Hematopoietic multipotent progenitor cell treated with erythropoietin and hydrocortisone succinate and interleukin-3 and kit ligand, for 6 days (in vitro differentiated cells): ENCODE results near the gene UGDH.
A peak's percentile ranks its signal among the peaks of the same experiment; 100 is the strongest.
"Not testable (repeated sequence)": the region's sequence is repeated elsewhere in the genome, so short reads cannot be mapped to it uniquely, and the experiment has no call there.

Experiments used
- DNase-seq: peaks from one replicate; pipeline ENCODE4 v3.0.0-alpha.2; 2015

Gene UGDH

GRCh38 chr4:39490322-39490721, 36.9 kb downstream of the UGDH start:
- no peak for DNase-seq

DNA sequence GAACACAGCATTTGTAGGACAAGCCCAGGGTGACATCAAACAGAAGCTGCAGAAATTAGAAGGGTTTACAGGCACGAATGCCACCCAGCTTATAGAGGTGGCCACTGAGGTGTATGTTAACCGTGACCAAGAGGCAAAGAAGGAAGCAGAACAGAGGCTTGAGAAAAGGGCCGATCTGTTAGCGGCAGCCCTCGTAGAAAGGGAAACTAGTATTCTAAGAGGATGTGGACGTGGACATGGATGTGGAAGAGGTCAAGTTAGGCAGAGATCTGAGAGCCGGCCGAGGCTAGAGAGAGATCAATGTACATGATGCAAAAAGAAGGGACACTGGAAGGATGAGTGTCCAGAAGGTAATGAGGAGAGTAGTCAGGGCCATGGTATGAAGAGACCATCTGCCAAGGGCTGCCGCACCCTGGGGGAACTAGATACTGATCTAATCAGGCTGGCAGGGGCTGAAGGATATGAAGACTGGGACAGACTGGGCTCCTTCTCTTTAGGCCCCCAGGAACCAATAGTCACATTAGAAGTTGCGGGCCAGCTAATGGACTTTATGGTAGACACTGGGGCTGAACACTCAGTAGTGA, 40.9 kb downstream of the UGDH start:
- DNase-seq: no peak

DNA sequence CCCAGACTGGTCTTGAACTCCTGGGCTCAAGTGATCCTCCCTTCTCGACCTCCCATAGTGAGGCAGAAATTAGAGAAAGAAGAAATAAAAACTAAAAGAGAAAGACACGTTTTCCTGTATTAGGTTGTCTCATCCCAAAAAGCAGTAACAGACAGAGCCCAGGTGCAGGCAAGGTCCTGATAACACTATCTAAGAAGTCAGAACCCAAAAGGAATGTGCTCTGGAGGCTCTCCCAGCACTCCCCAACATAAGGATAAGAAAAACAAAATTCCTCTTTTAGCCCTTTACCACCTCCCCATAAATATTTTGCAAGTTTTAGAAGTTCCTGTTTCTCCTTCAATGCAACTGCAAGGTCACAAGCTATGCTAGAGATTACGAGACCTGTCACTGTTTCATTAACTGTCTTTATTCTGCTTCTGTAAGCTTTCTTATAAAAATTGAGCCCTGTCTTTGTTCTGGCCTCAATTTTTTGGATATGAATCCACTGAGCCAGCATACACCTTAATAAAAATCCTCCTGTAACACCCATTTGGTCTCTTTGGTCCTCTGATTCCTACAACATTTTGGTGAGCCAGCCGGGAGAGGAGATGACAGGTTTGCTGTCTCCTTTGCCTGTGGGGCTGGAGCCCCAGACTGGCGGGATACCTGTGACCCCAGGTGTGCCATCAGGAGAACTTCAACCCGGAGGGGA, 42.5 kb downstream of the UGDH start:
- peak; percentile 36 for DNase-seq

- no peak for DNase-seq
Measured at GRCh38 chr4:39480902-39481695, 46.1 kb downstream of the UGDH start.

- DNase-seq: no peak
Measured at GRCh38 chr4:39480251-39480650, 47.0 kb downstream of the UGDH start.

GRCh38 chr4:39476187-39476895, 50.9 kb downstream of the UGDH start:
- no peak for DNase-seq

- no peak for DNase-seq
Measured at GRCh38 chr4:39472396-39472795, 54.8 kb downstream of the UGDH start.

DNA sequence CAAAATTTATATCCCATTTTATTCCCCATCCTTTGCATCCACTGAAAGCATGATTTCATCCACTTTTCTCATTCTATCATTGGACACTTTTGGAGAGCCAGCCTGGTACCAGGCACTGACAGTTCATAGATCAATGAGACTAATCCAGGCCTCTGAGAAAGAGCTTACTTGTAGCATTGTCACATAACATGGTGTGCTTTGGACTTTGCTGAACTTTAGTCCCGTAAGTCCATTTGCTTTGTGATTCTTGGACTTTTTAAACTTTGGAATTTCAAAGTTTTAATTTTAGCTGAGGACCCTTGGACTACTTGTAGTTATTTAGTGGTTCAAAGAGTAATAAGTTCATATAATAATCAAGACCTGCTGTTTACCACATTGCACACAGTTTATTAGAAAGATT, 56.8 kb downstream of the UGDH start:
- no peak for DNase-seq

DNA sequence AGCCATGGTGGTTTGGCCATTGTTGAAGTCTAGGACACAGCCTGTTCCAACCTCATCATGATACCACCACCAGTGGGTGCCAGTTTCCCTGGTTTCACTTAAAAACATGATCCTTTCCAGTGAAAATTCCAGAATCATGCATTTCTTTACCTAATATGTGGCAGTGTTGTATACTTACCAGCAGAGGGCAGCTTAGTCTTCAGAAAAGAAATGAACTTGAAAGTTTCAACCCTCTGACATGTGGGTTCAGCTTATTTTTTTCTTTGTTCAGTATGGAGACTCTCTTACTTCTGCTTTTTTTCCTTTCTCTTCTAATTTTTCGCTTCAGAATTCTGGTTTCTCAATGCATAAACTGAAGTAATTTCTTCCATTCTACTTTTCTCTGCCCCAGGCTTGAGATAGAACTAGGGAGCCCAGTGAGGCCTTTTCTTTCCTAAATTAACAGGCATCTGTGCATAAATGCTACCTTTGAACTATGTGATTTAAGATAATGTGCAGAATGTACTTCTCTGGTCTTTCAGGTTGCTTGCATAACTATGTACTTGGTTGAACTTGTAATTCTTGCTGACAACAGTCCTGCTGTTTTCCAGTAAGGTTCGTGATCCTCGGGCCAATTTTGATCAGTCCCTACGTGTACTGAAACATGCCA, 57.7 kb downstream of the UGDH start:
- DNase-seq: peak; percentile 88

GRCh38 chr4:39467464-39467863, 59.8 kb downstream of the UGDH start:
- no peak for DNase-seq

DNA sequence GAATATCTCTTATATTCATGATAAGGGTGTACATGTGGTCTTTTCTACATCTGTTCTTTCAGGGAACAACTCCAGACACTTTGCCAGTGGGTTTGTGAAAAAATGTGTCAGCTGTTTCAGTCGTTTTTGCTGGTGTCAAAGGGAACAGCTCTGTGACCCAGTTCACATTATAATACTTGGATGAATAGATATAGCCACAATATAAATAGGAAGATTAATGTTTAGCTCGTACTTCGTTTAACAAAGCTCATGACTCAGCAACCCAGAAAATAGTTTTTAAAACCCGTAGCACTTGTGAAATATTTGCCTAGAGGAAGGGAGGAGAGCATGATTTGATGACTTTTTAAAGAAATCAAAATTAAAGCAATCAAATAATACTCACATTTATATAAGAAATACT, 60.5 kb downstream of the UGDH start:
- no peak for DNase-seq

- peak; percentile 77 for DNase-seq
Measured at GRCh38 chr4:39464886-39465501, 62.2 kb downstream of the UGDH start.

DNA sequence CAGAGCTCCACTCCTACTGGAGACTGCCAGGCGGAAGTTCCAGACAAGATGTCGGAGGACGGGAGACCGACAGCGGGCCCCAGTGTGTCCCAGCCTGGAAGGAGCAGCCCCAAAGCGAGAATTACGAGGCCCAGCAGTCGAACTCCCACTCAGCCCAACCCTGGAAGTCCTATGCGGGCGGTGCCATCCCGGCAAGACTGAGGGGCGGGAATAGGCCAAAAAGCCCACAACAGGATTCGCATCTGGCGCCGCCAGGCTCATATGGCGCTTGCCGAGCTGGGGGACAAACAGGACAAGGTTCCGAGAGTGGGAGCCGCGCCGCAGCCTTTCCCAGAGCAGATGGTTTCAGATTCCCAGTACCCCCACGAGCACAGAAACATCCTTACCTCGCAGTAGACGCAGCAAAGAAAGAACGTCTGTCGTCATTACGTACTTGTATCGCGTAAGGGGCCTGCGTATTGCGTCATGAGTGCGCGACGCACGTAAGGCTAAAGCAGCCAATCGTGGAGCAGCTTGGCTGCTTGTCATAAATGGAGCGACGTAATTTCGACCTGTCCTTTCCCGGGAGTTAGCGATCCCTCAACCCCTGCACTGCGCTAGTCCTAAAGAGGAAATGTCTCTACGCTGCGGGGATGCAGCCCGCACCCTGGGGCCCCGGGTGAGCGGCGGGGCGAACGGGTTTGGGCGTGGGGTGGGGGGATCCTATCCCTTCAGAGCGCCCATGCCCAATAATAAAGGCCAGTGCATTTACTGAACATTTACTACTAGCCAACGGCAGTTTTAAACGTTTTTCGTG, 68.5 kb downstream of the UGDH start, which contains the start of the genes LIAS and RPL9:
Gene LIAS (plus strand): TSS at position 552 of the 796 bp plus-strand sequence. CDS start 62 bp downstream, at position 614.
Gene RPL9 (minus strand): TSS at position 418 of the 796 bp plus-strand sequence. CDS start 483 bp downstream, outside the sequence.
- DNase-seq: peak; percentile 99

DNA sequence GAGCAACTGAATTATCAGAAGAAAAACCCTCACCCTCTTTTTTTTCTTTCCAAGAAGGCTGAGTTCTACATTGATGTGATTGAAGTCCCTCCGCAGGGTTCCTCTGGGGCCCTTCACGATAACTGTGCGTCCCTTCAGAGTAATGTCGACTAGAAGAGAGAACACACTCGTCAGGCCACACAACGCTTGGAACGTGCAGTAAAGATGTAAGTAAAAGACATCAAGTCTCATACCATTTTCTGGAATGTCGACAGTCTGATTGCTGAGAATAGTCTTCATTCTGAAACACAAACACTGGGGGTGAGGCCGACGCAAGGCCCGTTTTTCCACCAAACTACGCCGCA, 69.1 kb downstream of the UGDH start:
- DNase-seq: not testable (repeated sequence)

DNA sequence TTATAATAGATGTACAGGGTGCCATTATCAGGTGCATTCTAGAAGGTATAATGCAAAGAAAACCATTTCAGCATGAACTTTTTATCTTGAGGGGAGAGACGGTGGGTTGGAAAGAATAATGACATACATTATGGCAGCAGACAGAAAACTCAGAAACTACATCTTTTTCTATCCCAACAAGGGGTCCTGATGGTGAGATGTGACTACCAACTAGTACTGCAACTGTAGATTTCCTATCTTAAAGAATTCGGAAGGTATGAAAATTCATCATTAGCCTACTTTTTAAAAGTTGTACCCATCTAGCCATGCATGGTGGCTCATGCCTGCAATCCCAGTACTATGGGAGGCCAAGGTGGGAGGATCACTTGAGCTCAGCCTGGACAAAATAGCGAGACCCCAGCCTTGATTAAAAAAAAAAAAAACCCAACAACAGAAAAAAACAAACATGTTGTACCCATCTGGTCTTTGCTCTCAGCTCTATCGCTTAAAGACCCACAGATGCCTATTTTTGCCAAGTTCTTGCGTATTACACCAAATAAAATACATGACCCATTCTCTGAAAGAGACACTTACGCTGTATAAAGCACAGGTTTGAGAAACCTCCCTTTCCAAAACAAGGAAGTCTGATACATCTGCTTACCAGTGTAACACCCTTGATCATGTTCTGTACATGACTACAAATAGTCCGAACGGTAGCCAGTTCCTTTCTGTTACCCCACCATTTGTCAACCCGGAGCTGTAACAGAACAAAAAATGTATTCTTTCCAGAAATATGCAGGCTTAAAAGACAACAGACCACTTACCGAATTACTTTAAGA, 70.1 kb downstream of the UGDH start:
- no peak for DNase-seq

- DNase-seq: no peak
Measured at GRCh38 chr4:39455486-39455885, 71.8 kb downstream of the UGDH start.

DNA sequence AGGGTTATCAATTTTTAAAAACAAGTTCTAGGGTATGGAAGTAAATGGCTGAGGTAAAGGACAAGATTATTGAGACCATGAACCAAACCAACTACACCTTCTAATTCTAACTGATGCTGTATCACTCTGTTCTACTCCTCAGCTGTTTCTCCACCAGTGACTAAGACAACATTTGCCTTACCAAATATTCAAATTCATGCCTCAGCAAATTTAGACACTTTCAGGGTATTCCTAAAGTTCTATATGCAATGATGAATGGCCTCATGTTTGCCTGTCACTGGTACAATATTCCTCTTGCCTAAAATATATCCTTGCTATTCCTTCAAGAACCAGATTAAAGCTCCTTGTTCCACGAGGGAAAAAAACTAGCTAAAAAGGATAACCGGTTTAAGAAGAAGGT, 73.5 kb downstream of the UGDH start:
- DNase-seq: no peak

DNA sequence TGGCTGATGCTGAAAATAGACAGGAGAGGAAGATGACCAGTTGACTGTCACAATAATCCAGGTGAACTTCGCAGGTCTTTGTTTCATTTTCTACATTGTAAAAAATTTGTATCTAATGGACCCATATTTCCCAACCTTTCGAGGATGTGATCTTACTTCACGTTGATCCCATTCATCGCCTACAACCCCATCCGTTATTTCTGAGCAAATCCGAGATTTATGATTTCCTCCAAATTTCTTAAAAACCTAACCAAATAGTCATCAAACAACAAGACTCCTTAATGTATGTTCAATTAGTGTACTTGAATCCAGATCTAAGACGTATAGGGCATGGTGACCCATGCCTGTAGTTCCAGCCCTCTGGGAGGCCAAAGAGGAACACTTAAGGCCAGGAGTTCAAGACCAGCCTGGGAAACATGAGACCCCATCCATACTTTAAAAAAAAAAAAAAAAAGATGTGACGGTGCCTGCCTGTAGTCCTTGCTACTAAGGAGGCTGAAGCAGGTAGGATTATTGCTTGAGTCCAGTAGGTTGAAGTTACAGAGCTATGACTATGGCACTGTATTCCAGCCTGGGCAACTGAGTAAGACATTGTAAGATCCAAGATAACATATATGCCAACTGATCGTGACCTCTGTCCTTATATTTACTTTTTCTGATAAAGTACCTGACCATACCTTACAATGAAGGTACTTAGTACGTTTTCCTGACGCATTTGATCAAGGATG, 74.2 kb downstream of the UGDH start:
- no peak for DNase-seq

GRCh38 chr4:39452153-39452859, 74.9 kb downstream of the UGDH start:
- DNase-seq: no peak
